GM23338 (cell line): ENCODE measurements around the gene CCDC97. TPM values are rescaled to one million over a fixed set of nuclear protein-coding genes. Genes with fewer than 3 reads are reported as not detected.

ENCODE experiments used
- ATAC-seq: fragments of 200-7000 bp; cut with Tn5 transposase; 3 replicates; pipeline ENCODE4 v1.9.1; 2020
- DNase-seq: peaks from one replicate; pipeline ENCODE4 v3.0.0-alpha.2; 2015; ENCODE audit warnings: low spot score
- H2AFZ ChIP-seq: fragments of 200-600 bp; sonication (generic); 2 replicates; pipeline ENCODE4 v1.8.0; 2016; ENCODE audit warnings: antibody characterized with exemption, mild to moderate bottlenecking, moderate library complexity
- H3F3A ChIP-seq: fragments of 200-600 bp; sonication (generic); replicated peaks from 2 replicates; pipeline ENCODE4 v1.8.0; 2017; ENCODE audit warnings: antibody characterized with exemption, mixed run types, low read depth
- H3K27ac ChIP-seq: fragments of 200-600 bp; sonication (generic); 2 replicates; pipeline ENCODE4 v1.6.1; 2016; ENCODE audit warnings: low read depth
- H3K27me3 ChIP-seq: fragments of 200-600 bp; sonication (generic); 2 replicates; pipeline ENCODE4 v1.8.0; 2016; ENCODE audit warnings: mild to moderate bottlenecking, mixed run types, moderate library complexity; ENCODE audit not compliant: insufficient read depth
- H3K36me3 ChIP-seq: fragments of 200-600 bp; sonication (generic); 2 replicates; pipeline ENCODE4 v1.8.0; 2016; ENCODE audit warnings: mild to moderate bottlenecking; ENCODE audit not compliant: insufficient read depth
- H3K4me1 ChIP-seq: fragments of 200-600 bp; sonication (generic); 2 replicates; pipeline ENCODE4 v1.8.0; 2016; ENCODE audit warnings: mild to moderate bottlenecking, moderate library complexity; ENCODE audit not compliant: insufficient read depth
- H3K4me2 ChIP-seq: fragments of 200-600 bp; sonication (generic); 2 replicates; pipeline ENCODE4 v1.7.1; 2017; ENCODE audit warnings: mixed run types
- H3K4me3 ChIP-seq: fragments of 200-600 bp; sonication (generic); 2 replicates; pipeline ENCODE4 v1.6.1; 2016; ENCODE audit warnings: mixed run types
- H3K79me2 ChIP-seq: fragments of 200-600 bp; sonication (generic); replicated peaks from 2 replicates; pipeline ENCODE4 v1.8.0; 2017; ENCODE audit warnings: mild to moderate bottlenecking; ENCODE audit not compliant: insufficient read depth
- H3K9me2 ChIP-seq: fragments of 200-600 bp; sonication (generic); 2 replicates; pipeline ENCODE4 v1.8.0; 2017; ENCODE audit not compliant: insufficient read depth
- H4K20me1 ChIP-seq: fragments of 200-600 bp; sonication (generic); replicated peaks from 2 replicates; pipeline ENCODE4 v1.8.0; 2017; ENCODE audit warnings: mild to moderate bottlenecking; ENCODE audit not compliant: insufficient read depth
- H3K27ac Mint-ChIP-seq: 2 replicates; pipeline ENCODE4 v1.8.0; 2020; ENCODE audit warnings: inconsistent platforms, mild to moderate bottlenecking, moderate library complexity, mixed read lengths
- H3K27me3 Mint-ChIP-seq: 3 replicates; pipeline ENCODE4 v1.8.0; 2022; ENCODE audit warnings: low read depth, mild to moderate bottlenecking, moderate library complexity, mixed read lengths, inconsistent platforms; ENCODE audit not compliant: insufficient read depth, poor library complexity
- H3K36me3 Mint-ChIP-seq: 3 replicates; pipeline ENCODE4 v1.8.0; 2021; ENCODE audit warnings: low read depth, mild to moderate bottlenecking, inconsistent platforms, moderate library complexity, mixed read lengths
- H3K4me1 Mint-ChIP-seq: 3 replicates; pipeline ENCODE4 v1.8.0; 2020; ENCODE audit warnings: mild to moderate bottlenecking, inconsistent platforms, mixed read lengths
- H3K4me3 Mint-ChIP-seq: 3 replicates; pipeline ENCODE4 v1.8.0; 2021; ENCODE audit warnings: moderate library complexity, mild to moderate bottlenecking, inconsistent platforms, mixed read lengths
- H3K9me3 Mint-ChIP-seq: 3 replicates; pipeline ENCODE4 v1.8.0; 2020; ENCODE audit warnings: moderate library complexity, mild to moderate bottlenecking, inconsistent platforms, mixed read lengths
- CREB1 ChIP-seq: fragments of 250-450 bp; sonication (Bioruptor Pico); IDR thresholded peaks from 2 replicates; pipeline ENCODE4 v1.5.0; 2020; ENCODE audit warnings: low read depth, mild to moderate bottlenecking, moderate library complexity
- EZH2 ChIP-seq: fragments of 200-600 bp; sonication (generic); IDR thresholded peaks from one replicate; pipeline ENCODE4 v1.8.0; 2017; ENCODE audit warnings: antibody characterized with exemption, mild to moderate bottlenecking, low read depth; ENCODE audit not compliant: unreplicated experiment
- EZH2phosphoT487 ChIP-seq: fragments of 200-600 bp; sonication (generic); IDR thresholded peaks from one replicate; pipeline ENCODE4 v1.8.1; 2018; ENCODE audit warnings: antibody characterized with exemption; ENCODE audit not compliant: unreplicated experiment
- ZNF114 ChIP-seq: fragments of 250-450 bp; sonication (Bioruptor Pico); IDR thresholded peaks from 2 replicates; pipeline ENCODE4 v1.5.0; 2020; ENCODE audit warnings: mild to moderate bottlenecking, moderate library complexity
- ZNF331 ChIP-seq: fragments of 250-450 bp; sonication (Bioruptor Pico); IDR thresholded peaks from 2 replicates; pipeline ENCODE4 v1.5.0; 2020; ENCODE audit warnings: low read depth, mild to moderate bottlenecking, moderate library complexity
- polyA plus RNA-seq: library from polyadenylated mRNA; unstranded; fragments of >200 nt; fragmentation: Nextera tagmentation; extraction: Ambion mirVana; gene quantifications from 2 replicates; pipeline ENCODE4 v1.2.1, GENCODE V29; 2016
- total RNA-seq: library from RNA; depleted of rRNA; stranded (reverse); fragments of >200 nt; shearing (Covaris generic); gene quantifications from 2 replicates; pipeline ENCODE4 v1.2.3, GENCODE V29; 2014
- TF ChIP-seq, protein P1 (sequence below): fragments of 250-450 bp; sonication (Bioruptor Pico); IDR thresholded peaks from 2 replicates; pipeline ENCODE4 v1.5.0; 2020; ENCODE audit warnings: mild to moderate bottlenecking, moderate library complexity
- TF ChIP-seq, protein P2 (sequence below): IDR thresholded peaks from one replicate; pipeline ENCODE4 v1.6.1; 2018; ENCODE audit warnings: antibody characterized with exemption; ENCODE audit not compliant: unreplicated experiment
- TF ChIP-seq, protein P3 (sequence below), 2 experiments: fragments of 200-600 bp in 1 of 2; sonication (generic) in 1 of 2; conservative IDR thresholded peaks; 2 replicates each; pipeline versions ENCODE4 v1.5.1 to v1.6.1; 2016 to 2017; ENCODE audit warnings: antibody characterized with exemption in 2 of 2, low read depth in 2 of 2, mild to moderate bottlenecking in 2 of 2, moderate library complexity in 1 of 2

CCDC97 gene
- total and polyA plus RNA-seq, 2 experiments from 2014 or later = 8.0 to 11.0 TPM

DNA sequence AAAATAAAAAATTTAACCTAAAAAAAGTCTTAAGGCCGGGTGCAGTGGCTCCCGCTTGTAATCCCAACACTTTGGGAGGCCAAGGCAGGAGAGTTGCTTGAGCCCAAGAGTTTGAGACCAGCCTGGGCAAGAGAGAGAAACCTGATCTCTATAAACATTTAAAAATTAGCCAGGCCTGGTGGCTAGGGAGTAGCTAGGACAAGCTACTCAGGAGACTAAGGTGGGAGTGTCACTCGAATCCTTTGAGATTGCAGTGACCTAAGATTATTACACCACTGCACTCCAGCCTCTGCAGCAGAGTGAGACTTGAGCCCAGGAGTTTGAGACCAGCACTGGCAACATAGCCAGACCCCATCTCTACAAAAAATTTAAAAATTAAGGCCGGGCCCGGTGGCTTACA is 1.1 kb downstream of the CCDC97 start:
- peaks cover 31% of the 10 kb centered on the region for H3K36me3 Mint-ChIP-seq
- Histone ChIP-seq H3K36me3 (peaks cover 14% of the 10 kb centered on the region), H3K4me2 (peak overlapping the region; percentile 86), H3K4me3 (peak overlapping the region; percentile 84), H3F3A (peaks cover 30% of the 10 kb centered on the region), H3K4me1 (peaks cover 16% of the 10 kb centered on the region), H2AFZ (no peak overlapping the region), H3K27ac (no peak overlapping the region), H3K9me2 (no peaks in the 10 kb centered on the region), H3K27me3 (no peaks in the 10 kb centered on the region), H4K20me1 (peaks cover 5% of the 10 kb centered on the region; the same call in 1 of the 2 replicates), H3K79me2 (peaks cover 21% of the 10 kb centered on the region)
- ATAC-seq = no peak
- H3K9me3 Mint-ChIP-seq = no peaks in the 10 kb centered on the region; the same call in 2 of the 3 replicates
- DNase-seq = no peak
- no peak for TF ChIP-seq EZH2
- TF ChIP-seq, protein P1, sequence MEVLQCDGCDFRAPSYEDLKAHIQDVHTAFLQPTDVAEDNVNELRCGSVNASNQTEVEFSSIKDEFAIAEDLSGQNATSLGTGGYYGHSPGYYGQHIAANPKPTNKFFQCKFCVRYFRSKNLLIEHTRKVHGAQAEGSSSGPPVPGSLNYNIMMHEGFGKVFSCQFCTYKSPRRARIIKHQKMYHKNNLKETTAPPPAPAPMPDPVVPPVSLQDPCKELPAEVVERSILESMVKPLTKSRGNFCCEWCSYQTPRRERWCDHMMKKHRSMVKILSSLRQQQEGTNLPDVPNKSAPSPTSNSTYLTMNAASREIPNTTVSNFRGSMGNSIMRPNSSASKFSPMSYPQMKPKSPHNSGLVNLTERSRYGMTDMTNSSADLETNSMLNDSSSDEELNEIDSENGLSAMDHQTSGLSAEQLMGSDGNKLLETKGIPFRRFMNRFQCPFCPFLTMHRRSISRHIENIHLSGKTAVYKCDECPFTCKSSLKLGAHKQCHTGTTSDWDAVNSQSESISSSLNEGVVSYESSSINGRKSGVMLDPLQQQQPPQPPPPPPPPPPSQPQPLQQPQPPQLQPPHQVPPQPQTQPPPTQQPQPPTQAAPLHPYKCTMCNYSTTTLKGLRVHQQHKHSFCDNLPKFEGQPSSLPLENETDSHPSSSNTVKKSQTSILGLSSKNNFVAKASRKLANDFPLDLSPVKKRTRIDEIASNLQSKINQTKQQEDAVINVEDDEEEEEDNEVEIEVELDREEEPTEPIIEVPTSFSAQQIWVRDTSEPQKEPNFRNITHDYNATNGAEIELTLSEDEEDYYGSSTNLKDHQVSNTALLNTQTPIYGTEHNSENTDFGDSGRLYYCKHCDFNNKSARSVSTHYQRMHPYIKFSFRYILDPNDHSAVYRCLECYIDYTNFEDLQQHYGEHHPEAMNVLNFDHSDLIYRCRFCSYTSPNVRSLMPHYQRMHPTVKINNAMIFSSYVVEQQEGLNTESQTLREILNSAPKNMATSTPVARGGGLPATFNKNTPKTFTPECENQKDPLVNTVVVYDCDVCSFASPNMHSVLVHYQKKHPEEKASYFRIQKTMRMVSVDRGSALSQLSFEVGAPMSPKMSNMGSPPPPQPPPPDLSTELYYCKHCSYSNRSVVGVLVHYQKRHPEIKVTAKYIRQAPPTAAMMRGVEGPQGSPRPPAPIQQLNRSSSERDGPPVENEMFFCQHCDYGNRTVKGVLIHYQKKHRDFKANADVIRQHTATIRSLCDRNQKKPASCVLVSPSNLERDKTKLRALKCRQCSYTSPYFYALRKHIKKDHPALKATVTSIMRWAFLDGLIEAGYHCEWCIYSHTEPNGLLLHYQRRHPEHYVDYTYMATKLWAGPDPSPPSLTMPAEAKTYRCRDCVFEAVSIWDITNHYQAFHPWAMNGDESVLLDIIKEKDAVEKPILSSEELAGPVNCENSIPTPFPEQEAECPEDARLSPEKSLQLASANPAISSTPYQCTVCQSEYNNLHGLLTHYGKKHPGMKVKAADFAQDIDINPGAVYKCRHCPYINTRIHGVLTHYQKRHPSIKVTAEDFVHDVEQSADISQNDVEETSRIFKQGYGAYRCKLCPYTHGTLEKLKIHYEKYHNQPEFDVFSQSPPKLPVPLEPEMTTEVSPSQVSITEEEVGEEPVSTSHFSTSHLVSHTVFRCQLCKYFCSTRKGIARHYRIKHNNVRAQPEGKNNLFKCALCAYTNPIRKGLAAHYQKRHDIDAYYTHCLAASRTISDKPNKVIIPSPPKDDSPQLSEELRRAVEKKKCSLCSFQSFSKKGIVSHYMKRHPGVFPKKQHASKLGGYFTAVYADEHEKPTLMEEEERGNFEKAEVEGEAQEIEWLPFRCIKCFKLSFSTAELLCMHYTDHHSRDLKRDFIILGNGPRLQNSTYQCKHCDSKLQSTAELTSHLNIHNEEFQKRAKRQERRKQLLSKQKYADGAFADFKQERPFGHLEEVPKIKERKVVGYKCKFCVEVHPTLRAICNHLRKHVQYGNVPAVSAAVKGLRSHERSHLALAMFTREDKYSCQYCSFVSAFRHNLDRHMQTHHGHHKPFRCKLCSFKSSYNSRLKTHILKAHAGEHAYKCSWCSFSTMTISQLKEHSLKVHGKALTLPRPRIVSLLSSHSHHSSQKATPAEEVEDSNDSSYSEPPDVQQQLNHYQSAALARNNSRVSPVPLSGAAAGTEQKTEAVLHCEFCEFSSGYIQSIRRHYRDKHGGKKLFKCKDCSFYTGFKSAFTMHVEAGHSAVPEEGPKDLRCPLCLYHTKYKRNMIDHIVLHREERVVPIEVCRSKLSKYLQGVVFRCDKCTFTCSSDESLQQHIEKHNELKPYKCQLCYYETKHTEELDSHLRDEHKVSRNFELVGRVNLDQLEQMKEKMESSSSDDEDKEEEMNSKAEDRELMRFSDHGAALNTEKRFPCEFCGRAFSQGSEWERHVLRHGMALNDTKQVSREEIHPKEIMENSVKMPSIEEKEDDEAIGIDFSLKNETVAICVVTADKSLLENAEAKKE = no peak
- TF ChIP-seq ZNF331 (CRISPR knock-in tag) = no peak
- TF ChIP-seq, protein P2, sequence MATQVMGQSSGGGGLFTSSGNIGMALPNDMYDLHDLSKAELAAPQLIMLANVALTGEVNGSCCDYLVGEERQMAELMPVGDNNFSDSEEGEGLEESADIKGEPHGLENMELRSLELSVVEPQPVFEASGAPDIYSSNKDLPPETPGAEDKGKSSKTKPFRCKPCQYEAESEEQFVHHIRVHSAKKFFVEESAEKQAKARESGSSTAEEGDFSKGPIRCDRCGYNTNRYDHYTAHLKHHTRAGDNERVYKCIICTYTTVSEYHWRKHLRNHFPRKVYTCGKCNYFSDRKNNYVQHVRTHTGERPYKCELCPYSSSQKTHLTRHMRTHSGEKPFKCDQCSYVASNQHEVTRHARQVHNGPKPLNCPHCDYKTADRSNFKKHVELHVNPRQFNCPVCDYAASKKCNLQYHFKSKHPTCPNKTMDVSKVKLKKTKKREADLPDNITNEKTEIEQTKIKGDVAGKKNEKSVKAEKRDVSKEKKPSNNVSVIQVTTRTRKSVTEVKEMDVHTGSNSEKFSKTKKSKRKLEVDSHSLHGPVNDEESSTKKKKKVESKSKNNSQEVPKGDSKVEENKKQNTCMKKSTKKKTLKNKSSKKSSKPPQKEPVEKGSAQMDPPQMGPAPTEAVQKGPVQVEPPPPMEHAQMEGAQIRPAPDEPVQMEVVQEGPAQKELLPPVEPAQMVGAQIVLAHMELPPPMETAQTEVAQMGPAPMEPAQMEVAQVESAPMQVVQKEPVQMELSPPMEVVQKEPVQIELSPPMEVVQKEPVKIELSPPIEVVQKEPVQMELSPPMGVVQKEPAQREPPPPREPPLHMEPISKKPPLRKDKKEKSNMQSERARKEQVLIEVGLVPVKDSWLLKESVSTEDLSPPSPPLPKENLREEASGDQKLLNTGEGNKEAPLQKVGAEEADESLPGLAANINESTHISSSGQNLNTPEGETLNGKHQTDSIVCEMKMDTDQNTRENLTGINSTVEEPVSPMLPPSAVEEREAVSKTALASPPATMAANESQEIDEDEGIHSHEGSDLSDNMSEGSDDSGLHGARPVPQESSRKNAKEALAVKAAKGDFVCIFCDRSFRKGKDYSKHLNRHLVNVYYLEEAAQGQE = no peak
- TF ChIP-seq CREB1 (CRISPR knock-in tag) = no peak
- no peak for TF ChIP-seq EZH2phosphoT487
- TF ChIP-seq ZNF114 (CRISPR knock-in tag) = no peak
- TF ChIP-seq, protein P3, sequence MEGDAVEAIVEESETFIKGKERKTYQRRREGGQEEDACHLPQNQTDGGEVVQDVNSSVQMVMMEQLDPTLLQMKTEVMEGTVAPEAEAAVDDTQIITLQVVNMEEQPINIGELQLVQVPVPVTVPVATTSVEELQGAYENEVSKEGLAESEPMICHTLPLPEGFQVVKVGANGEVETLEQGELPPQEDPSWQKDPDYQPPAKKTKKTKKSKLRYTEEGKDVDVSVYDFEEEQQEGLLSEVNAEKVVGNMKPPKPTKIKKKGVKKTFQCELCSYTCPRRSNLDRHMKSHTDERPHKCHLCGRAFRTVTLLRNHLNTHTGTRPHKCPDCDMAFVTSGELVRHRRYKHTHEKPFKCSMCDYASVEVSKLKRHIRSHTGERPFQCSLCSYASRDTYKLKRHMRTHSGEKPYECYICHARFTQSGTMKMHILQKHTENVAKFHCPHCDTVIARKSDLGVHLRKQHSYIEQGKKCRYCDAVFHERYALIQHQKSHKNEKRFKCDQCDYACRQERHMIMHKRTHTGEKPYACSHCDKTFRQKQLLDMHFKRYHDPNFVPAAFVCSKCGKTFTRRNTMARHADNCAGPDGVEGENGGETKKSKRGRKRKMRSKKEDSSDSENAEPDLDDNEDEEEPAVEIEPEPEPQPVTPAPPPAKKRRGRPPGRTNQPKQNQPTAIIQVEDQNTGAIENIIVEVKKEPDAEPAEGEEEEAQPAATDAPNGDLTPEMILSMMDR (conservative IDR thresholded peaks at IDR 0.05; ENCODE audit: low read depth in 2 of 2) = no peak
- peaks cover 28% of the 10 kb centered on the region for H3K27me3 Mint-ChIP-seq
- H3K4me1 Mint-ChIP-seq = peaks cover 24% of the 10 kb centered on the region
- H3K4me3 Mint-ChIP-seq = peak overlapping the region; percentile 93
- no peak overlapping the region for H3K27ac Mint-ChIP-seq
